Coronary artery (tissue), 2 donors: ENCODE data around the gene TBC1D16.

Experiments used
- DNase-seq: peaks from one replicate; pipeline ENCODE4 v3.0.0-alpha.2; 2017; ENCODE audit warnings: low spot score
- H3K27ac ChIP-seq, 2 donors: fragments of 200-600 bp; sonication (generic); one replicate each; pipeline ENCODE4 v1.5.1; 2016 to 2019
- H3K4me3 ChIP-seq: fragments of 200-600 bp; sonication (generic); 2 replicates; pipeline ENCODE4 v1.5.1; 2016; ENCODE audit warnings: mild to moderate bottlenecking, moderate library complexity
- TF ChIP-seq, protein P1 (sequence below): fragments of 200-600 bp; sonication (generic); IDR thresholded peaks from one replicate; pipeline ENCODE4 v1.5.1; 2019; ENCODE audit warnings: antibody characterized with exemption

Gene TBC1D16

GRCh38 chr17:79911430-79912399 is 124.0 kb downstream of the TBC1D16 start:
- no peak overlapping the region for H3K27ac ChIP-seq
- TF ChIP-seq, protein P1, sequence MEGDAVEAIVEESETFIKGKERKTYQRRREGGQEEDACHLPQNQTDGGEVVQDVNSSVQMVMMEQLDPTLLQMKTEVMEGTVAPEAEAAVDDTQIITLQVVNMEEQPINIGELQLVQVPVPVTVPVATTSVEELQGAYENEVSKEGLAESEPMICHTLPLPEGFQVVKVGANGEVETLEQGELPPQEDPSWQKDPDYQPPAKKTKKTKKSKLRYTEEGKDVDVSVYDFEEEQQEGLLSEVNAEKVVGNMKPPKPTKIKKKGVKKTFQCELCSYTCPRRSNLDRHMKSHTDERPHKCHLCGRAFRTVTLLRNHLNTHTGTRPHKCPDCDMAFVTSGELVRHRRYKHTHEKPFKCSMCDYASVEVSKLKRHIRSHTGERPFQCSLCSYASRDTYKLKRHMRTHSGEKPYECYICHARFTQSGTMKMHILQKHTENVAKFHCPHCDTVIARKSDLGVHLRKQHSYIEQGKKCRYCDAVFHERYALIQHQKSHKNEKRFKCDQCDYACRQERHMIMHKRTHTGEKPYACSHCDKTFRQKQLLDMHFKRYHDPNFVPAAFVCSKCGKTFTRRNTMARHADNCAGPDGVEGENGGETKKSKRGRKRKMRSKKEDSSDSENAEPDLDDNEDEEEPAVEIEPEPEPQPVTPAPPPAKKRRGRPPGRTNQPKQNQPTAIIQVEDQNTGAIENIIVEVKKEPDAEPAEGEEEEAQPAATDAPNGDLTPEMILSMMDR: no peak
- no peak for DNase-seq
- no peak overlapping the region for H3K4me3 ChIP-seq

DNA sequence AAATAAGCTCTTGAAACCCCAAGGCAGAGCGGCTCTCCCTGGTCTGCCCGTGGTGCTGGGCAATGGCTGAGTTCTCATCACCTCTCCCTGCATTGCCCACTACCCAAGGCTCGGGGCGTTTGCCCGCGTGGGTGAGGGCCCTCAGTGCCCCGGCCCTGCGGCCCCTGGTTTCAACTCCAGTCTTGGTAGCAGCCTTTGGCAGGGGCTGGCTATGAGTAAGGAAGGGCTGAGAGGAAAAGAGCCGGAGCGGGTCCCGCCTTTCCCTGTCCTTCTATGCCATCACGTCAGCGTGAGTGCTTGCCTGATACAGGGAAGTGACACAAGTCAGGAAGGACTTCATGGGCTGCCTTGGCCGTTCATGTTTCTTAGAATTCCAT is 124.7 kb downstream of the TBC1D16 start:
- DNase-seq: no peak
- TF ChIP-seq, protein P1: no peak
- Histone ChIP-seq H3K4me3 (no peak overlapping the region), H3K27ac (no peak overlapping the region)

DNA sequence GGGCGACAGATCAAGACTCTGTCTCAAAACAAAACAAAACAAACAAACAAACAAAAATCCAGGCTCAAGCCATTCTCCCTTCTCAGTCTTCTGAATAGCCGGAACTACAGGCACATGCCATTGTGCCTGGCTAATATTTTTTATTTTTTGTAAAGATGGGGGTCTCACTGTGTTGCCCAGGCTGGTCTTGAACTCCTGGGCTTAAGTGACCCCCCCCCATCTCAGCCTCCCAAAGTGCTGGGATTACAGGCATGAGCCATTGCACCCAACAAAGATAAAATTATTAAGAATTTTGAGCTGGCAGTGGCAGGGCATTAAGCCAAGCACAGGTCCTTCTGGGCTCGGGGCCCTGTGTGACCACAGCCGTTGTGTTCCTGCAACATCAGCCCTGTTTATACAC is 126.6 kb downstream of the TBC1D16 start:
- no peak for DNase-seq
- TF ChIP-seq, protein P1: no peak
- Histone ChIP-seq H3K27ac (no peak overlapping the region), H3K4me3 (no peak overlapping the region)

GRCh38 chr17:79907850-79908249 is 127.8 kb downstream of the TBC1D16 start:
- Histone ChIP-seq H3K27ac (no peak overlapping the region), H3K4me3 (no peak overlapping the region)
- no peak for DNase-seq
- TF ChIP-seq, protein P1: no peak

DNA sequence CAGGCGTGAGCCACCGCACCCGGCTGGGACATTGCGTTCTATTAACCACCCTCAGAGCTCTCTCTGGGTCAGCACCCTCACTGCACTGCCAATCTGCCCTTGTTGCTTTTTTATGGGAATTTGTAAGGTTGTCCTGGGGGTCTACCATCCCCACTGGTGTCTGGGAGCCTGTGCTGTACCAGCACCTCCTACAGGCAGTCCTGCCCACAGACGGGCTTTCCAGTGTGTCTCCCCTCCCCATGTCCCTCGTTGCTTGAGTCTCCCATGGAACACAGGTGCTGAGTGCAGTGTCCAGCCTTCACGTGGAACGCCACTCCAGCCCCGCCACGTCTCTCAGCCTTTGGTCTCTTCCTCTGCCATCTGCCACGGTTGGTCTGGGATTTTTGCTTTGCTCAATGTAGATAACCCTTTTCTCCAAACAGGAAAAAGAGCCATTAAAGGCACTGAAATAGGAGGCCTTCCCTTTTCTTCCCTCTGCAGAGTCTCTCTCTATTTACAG is 128.4 kb downstream of the TBC1D16 start:
- TF ChIP-seq, protein P1: no peak
- no peak overlapping the region for H3K27ac ChIP-seq
- no peak for DNase-seq
- no peak overlapping the region for H3K4me3 ChIP-seq

GRCh38 chr17:79905832-79906231 is 129.8 kb downstream of the TBC1D16 start:
- Histone ChIP-seq H3K27ac (no peak overlapping the region), H3K4me3 (no peak overlapping the region)
- no peak for DNase-seq
- TF ChIP-seq, protein P1: no peak

GRCh38 chr17:79904865-79905264 is 130.8 kb downstream of the TBC1D16 start:
- no peak overlapping the region for H3K27ac ChIP-seq
- TF ChIP-seq, protein P1: no peak
- DNase-seq: no peak
- H3K4me3 ChIP-seq: no peak overlapping the region
